ENCODE measurements around the gene LRP6.

- TF ChIP-seq CTCF (IDR thresholded peaks at IDR 0.05 in 8 of 11, conservative IDR thresholded peaks at IDR 0.05 in 3 of 11) (no peak), POLR2AphosphoS5 (IDR thresholded peaks at IDR 0.05) (no peak)
Observed at GRCh38 chr12:12209043-12209442, 57.8 kb downstream of the LRP6 start.
